ENCODE measurements around the gene FEV. TPM values are rescaled to one million over a fixed set of nuclear protein-coding genes. Genes with fewer than 3 reads are reported as not detected.

Gene FEV
- total and polyA plus RNA-seq, 2 donors (not counting 3 experiments of a cell fraction or from before 2014, with no cell fraction given) = not detected

- Histone ChIP-seq H3K4me3 (replicated peaks in 1 of 3; ENCODE audit: insufficient read depth in 1 of 3, low read depth in 1 of 3, low read length in 3 of 3) (no peak overlapping the region), H2AFZ (ENCODE audit: low read depth, low read length) (no peak overlapping the region), H3K27me3 (ENCODE audit: control insufficient read depth in 2 of 2, insufficient read depth in 2 of 2, low read length in 2 of 2) (peaks cover 33 to 36% of the 10 kb centered on the region in 2 experiments), H3K9me3 (replicated peaks; ENCODE audit: control insufficient read depth, insufficient read depth, low read length) (no peaks in the 10 kb centered on the region), H3K4me2 (ENCODE audit: insufficient read depth, low read length) (no peak overlapping the region), H3K27ac (ENCODE audit: insufficient read depth, low read depth, low read length) (no peak overlapping the region), H3K36me3 (ENCODE audit: control insufficient read depth in 2 of 2, extremely low read depth in 1 of 2, insufficient read depth in 2 of 2, low read length in 2 of 2) (no peaks in the 10 kb centered on the region), H3K9me1 (replicated peaks; ENCODE audit: control insufficient read depth, extremely low read depth, insufficient read depth, low read length) (no peaks in the 10 kb centered on the region), H3K79me2 (ENCODE audit: control insufficient read depth, insufficient read depth, low read length) (no peaks in the 10 kb centered on the region), H4K20me1 (replicated peaks; ENCODE audit: control insufficient read depth, extremely low read depth, insufficient read depth, low read length) (no peaks in the 10 kb centered on the region), H3K4me1 (ENCODE audit: control insufficient read depth, extremely low read depth, insufficient read depth, low read length) (no peaks in the 10 kb centered on the region), H3K9ac (replicated peaks; ENCODE audit: extremely low read depth, insufficient read depth, low read length) (no peak overlapping the region)
- intact Hi-C loops (cut with micrococcal nuclease) = no loop called here
- POLR2A ChIA-PET = no interaction called here
- FAIRE-seq (no peak), DNase-seq (ENCODE audit: low read depth, low spot score) (no peak)
- no TSS peak for BruUV-seq (replicated peaks)
- dilution Hi-C loops (cut with MboI; ENCODE audit: extremely low pct_ligation_motif_present, low sequenced_read_pairs) = no loop called here
- no peak for TF ChIP-seq POLR2A (IDR thresholded peaks at IDR 0.05; ENCODE audit: low read depth, low read length)
- no peak for TF ChIP-seq POLR2AphosphoS5 (IDR thresholded peaks at IDR 0.05; ENCODE audit: insufficient read depth, low read depth, low read length)
- TF ChIP-seq MAX (IDR thresholded peaks at IDR 0.05; ENCODE audit: insufficient read depth, insufficient read length) = no peak
- no peak for TF ChIP-seq JUN (IDR thresholded peaks at IDR 0.05; ENCODE audit: borderline replicate concordance, insufficient read depth, insufficient read length, low read depth)
- TF ChIP-seq MYC (IDR thresholded peaks at IDR 0.05; ENCODE audit: low read depth, low read length) = no peak
- no peak for TF ChIP-seq CTCF (IDR thresholded peaks at IDR 0.05; ENCODE audit: extremely low read depth in 1 of 2, insufficient read depth in 1 of 2, low read depth in 1 of 2, low read length in 2 of 2)
- TF ChIP-seq FOS (IDR thresholded peaks at IDR 0.05; ENCODE audit: borderline replicate concordance, insufficient read depth, low read length) = no peak
- no peak for TF ChIP-seq GATA2 (IDR thresholded peaks at IDR 0.05; ENCODE audit: insufficient read depth, insufficient read length, low read depth, low read length)
- no peak for TF ChIP-seq EZH2 (IDR thresholded peaks at IDR 0.05; ENCODE audit: borderline replicate concordance, low read depth, low read length, severe bottlenecking)
- CTCF ChIA-PET = interaction anchor here (0.7 to 1.3 kb wide), 4 partner anchors 10 to 150 kb away, joined by 3 to 7 read pairs (median 3); no protein-coding TSS in a partner anchor
These were observed 30.3 kb downstream of the FEV start for GRCh38 chr2:218954541-218955300.
